IMR-90 (cell line): ENCODE results near the gene SMCO3. TPM values are rescaled to one million over a fixed set of nuclear protein-coding genes. Genes with fewer than 3 reads are reported as not detected.

Source experiments
- ATAC-seq: fragments of 200-7000 bp; cut with Tn5 transposase; 2 replicates; pipeline ENCODE4 v1.9.1; 2020; ENCODE audit warnings: low read depth, mild to moderate bottlenecking, moderate library complexity
- BruUV-seq: library from RNA; stranded (reverse); fragments of 400-500 nt; replicated peaks from 2 replicates; lab custom pipeline; 2021; lab: Mats Ljungman, UMichigan
- CTCF ChIA-PET: fragments of 300-600 bp; formaldehyde crosslinking; extraction: SDS; loops from one replicate; lab custom pipeline; 2021; ENCODE audit warnings: antibody characterized with exemption; lab: Yijun Ruan, JAX
- POLR2A ChIA-PET: fragments of 300-600 bp; sonication (Branson Sonifier 250); formaldehyde crosslinking; loops from one replicate; lab custom pipeline; 2022; ENCODE audit warnings: antibody characterized with exemption; ENCODE audit not compliant: unreplicated experiment; lab: Charles Lee
- DNase-seq: peaks from one replicate; pipeline ENCODE4 v3.0.0; 2013
- H2AFZ ChIP-seq: replicated peaks from 2 replicates; pipeline ENCODE3; 2013; ENCODE audit warnings: low read length, mild to moderate bottlenecking; ENCODE audit not compliant: poor library complexity
- H2AK5ac ChIP-seq: 2 replicates; pipeline ENCODE4 v1.6.1; 2013; ENCODE audit warnings: low read depth, low read length, inconsistent platforms
- H2AK9ac ChIP-seq: replicated peaks from 2 replicates; pipeline ENCODE3; 2013; ENCODE audit warnings: mild to moderate bottlenecking, low read depth, low read length, moderate library complexity; ENCODE audit not compliant: poor library complexity
- H2BK120ac ChIP-seq: 2 replicates; pipeline ENCODE4 v1.6.1; 2013; ENCODE audit warnings: low read depth, low read length, inconsistent platforms
- H2BK15ac ChIP-seq: 3 replicates; pipeline ENCODE4 v1.6.1; 2013; ENCODE audit warnings: low read depth, low read length, inconsistent platforms
- H2BK20ac ChIP-seq: 2 replicates; pipeline ENCODE4 v1.6.1; 2013; ENCODE audit warnings: low read depth, mild to moderate bottlenecking, inconsistent platforms, low read length, moderate library complexity
- H2BK5ac ChIP-seq: 2 replicates; pipeline ENCODE4 v1.6.1; 2013; ENCODE audit warnings: mild to moderate bottlenecking, low read depth, low read length, inconsistent platforms; ENCODE audit not compliant: poor library complexity, severe bottlenecking
- H3K14ac ChIP-seq: replicated peaks from 2 replicates; pipeline ENCODE4 v1.6.1; 2013; ENCODE audit warnings: low read depth, low read length, inconsistent platforms
- H3K18ac ChIP-seq: 2 replicates; pipeline ENCODE4 v1.6.1; 2013; ENCODE audit warnings: low read depth, low read length, control low read depth
- H3K23ac ChIP-seq: 2 replicates; pipeline ENCODE4 v1.6.1; 2013; ENCODE audit warnings: low read depth, low read length, inconsistent platforms
- H3K27ac ChIP-seq: 2 replicates; pipeline ENCODE4 v1.5.1; 2013; ENCODE audit warnings: mild to moderate bottlenecking, control low read depth, low read length; ENCODE audit not compliant: insufficient read depth
- H3K27me3 ChIP-seq: 2 replicates; pipeline ENCODE4 v1.6.1; 2013; ENCODE audit warnings: low read length; ENCODE audit not compliant: control insufficient read depth, insufficient read depth
- H3K36me3 ChIP-seq: 2 replicates; pipeline ENCODE4 v1.6.1; 2013; ENCODE audit warnings: low read length, mixed read lengths; ENCODE audit not compliant: control insufficient read depth, insufficient read depth
- H3K4ac ChIP-seq: 2 replicates; pipeline ENCODE4 v1.6.1; 2013; ENCODE audit warnings: low read depth, low read length, inconsistent platforms
- H3K4me1 ChIP-seq: 2 replicates; pipeline ENCODE4 v1.6.1; 2013; ENCODE audit warnings: low read length, mixed read lengths; ENCODE audit not compliant: control insufficient read depth, insufficient read depth
- H3K4me2 ChIP-seq: 2 replicates; pipeline ENCODE4 v1.6.1; 2013; ENCODE audit warnings: low read depth, mild to moderate bottlenecking, control low read depth, low read length, moderate library complexity
- H3K4me3 ChIP-seq: 2 replicates; pipeline ENCODE4 v1.5.1; 2013; ENCODE audit warnings: low read depth, mild to moderate bottlenecking, control low read depth, low read length, moderate library complexity; ENCODE audit not compliant: insufficient read depth
- H3K56ac ChIP-seq: 2 replicates; pipeline ENCODE4 v1.6.1; 2013; ENCODE audit warnings: low read length, inconsistent platforms; ENCODE audit not compliant: insufficient read depth; ENCODE audit errors: extremely low read depth
- H3K79me1 ChIP-seq, 2 experiments: 2 replicates each; pipeline ENCODE4 v1.6.1; 2013; ENCODE audit warnings: low read length in 2 of 2, inconsistent platforms in 1 of 2, low read depth in 1 of 2
- H3K9ac ChIP-seq: 2 replicates; pipeline ENCODE4 v1.6.1; 2013; ENCODE audit warnings: low read depth, low read length, control low read depth
- H3K9me1 ChIP-seq: 2 replicates; pipeline ENCODE4 v1.6.1; 2013; ENCODE audit warnings: low read length, inconsistent platforms; ENCODE audit not compliant: insufficient read depth
- H3K9me3 ChIP-seq: 2 replicates; pipeline ENCODE4 v1.6.1; 2013; ENCODE audit warnings: low read length; ENCODE audit not compliant: control insufficient read depth, insufficient read depth
- H4K20me1 ChIP-seq: 2 replicates; pipeline ENCODE4 v1.6.1; 2013; ENCODE audit warnings: low read length, inconsistent platforms; ENCODE audit not compliant: insufficient read depth
- H4K5ac ChIP-seq: 2 replicates; pipeline ENCODE4 v1.6.1; 2013; ENCODE audit warnings: mild to moderate bottlenecking, low read depth, low read length, control low read depth
- H4K8ac ChIP-seq, 2 experiments: 2 replicates each; pipeline ENCODE4 v1.6.1; 2013; ENCODE audit warnings: low read depth in 2 of 2, low read length in 2 of 2, control low read depth in 1 of 2, inconsistent platforms in 1 of 2
- H4K91ac ChIP-seq: 2 replicates; pipeline ENCODE4 v1.6.1; 2013; ENCODE audit warnings: low read depth, low read length, inconsistent platforms; ENCODE audit not compliant: insufficient read depth
- MAFK ChIP-seq: IDR thresholded peaks from 2 replicates; pipeline ENCODE4 v1.6.1; 2012; ENCODE audit warnings: low read depth, low read length, improper control_type of control experiment
- NFE2L2 ChIP-seq: fragments of 150-350 bp; IDR thresholded peaks from 2 replicates; pipeline ENCODE4 v1.6.1; 2016; ENCODE audit warnings: low read depth, mild to moderate bottlenecking, low read length
- RFX5 ChIP-seq: IDR thresholded peaks from 2 replicates; pipeline ENCODE4 v1.8.0; 2012; ENCODE audit warnings: low read depth, mild to moderate bottlenecking, low read length, moderate library complexity
- USF2 ChIP-seq: fragments of 150-350 bp; IDR thresholded peaks from 2 replicates; pipeline ENCODE4 v1.6.1; 2017; ENCODE audit warnings: mild to moderate bottlenecking, antibody characterized with exemption, low read length, low read depth
- WGBS, 2 experiments: methylation state at CpG; one replicate each; pipeline versions ENCODE4 v1.1.5 to v1.1.7; 2013; ENCODE audit warnings: missing lambda C conversion rate in 2 of 2; ENCODE audit not compliant: insufficient read length in 1 of 2; ENCODE audit errors: extremely low coverage in 2 of 2; 5-methylcytosine and 5-hydroxymethylcytosine counted together
- dilution Hi-C: fragments of 300-500 bp; cut with HindIII; formaldehyde crosslinking; loops from one replicate; pipeline ENCODE4 v1.14.3; 2018; ENCODE audit warnings: low sequenced_read_pairs; ENCODE audit not compliant: unreplicated experiment
- in situ Hi-C: fragments of 300-500 bp; cut with MboI; formaldehyde crosslinking; loops from 3 replicates; pipeline ENCODE4 v1.14.3; 2019; ENCODE audit warnings: low sequenced_read_pairs, inconsistent platforms, mixed read lengths
- intact Hi-C: fragments of 100-400 bp; cut with micrococcal nuclease; formaldehyde crosslinking; loops from 2 replicates; pipeline ENCODE4 v1.10.0; 2022
- polyA plus RNA-seq, 3 experiments: library from polyadenylated mRNA; depleted of rRNA; stranded (reverse); fragments of >200 nt; gene quantifications; 2 replicates each; pipeline ENCODE4 v1.2.3, GENCODE V29; 2012; ENCODE audit warnings: low replicate concordance in 1 of 3
- total RNA-seq: library from RNA; depleted of rRNA; stranded (reverse); fragments of >200 nt; gene quantifications from 2 replicates; pipeline ENCODE4 v1.2.3, GENCODE V29; 2012

Gene SMCO3
- total and polyA plus RNA-seq, 2 of the 4 experiments (the other 2 are of a cell fraction), result under 0.01 to 0.07 TPM

DNA sequence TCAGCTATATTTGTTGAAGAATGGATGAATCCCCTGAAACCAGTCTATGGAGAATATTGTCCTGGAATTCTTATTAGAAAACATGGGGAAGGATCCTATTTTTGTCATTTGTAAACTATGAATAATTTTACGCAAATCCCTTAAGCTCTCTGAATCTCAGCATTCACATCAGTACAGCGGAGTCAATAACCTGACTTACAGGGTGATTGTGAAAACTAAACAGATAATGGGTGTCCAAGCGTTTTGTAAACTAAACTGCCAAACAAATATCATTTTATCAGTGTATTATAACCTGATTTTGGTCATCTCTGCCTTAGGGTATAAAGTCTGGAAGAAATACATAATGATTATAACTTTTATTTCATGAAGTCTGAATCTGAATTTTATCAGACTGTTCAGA is 19.4 kb upstream of the SMCO3 start:
- ATAC-seq (no peak), DNase-seq (no peak)
- H3K9me3 ChIP-seq, result no peaks in the 10 kb centered on the region
- H3K56ac ChIP-seq, result no peak overlapping the region
- H3K9ac ChIP-seq, result no peak overlapping the region
- H3K4me1 ChIP-seq, result peaks cover 2% of the 10 kb centered on the region; the same call in 1 of the 2 replicates
- H3K79me1 ChIP-seq, result no peaks in the 10 kb centered on the region
- H2AFZ ChIP-seq, result no peak overlapping the region
- no peak overlapping the region for H4K91ac ChIP-seq
- H2BK15ac ChIP-seq, result no peak overlapping the region
- BruUV-seq, result no TSS peak
- no peaks in the 10 kb centered on the region for H3K36me3 ChIP-seq
- no peak overlapping the region for H3K4ac ChIP-seq
- H3K14ac ChIP-seq, result no peak overlapping the region
- no peak overlapping the region for H3K4me3 ChIP-seq
- H3K4me2 ChIP-seq, result no peak overlapping the region
- H3K27me3 ChIP-seq, result no peaks in the 10 kb centered on the region
- dilution Hi-C loops (no loop called here), intact Hi-C loops (no loop called here), in situ Hi-C loops (no loop called here)
- POLR2A ChIA-PET, result no interaction called here
- peaks cover 4% of the 10 kb centered on the region for H4K20me1 ChIP-seq
- CTCF ChIA-PET, result interaction anchor here (0.9 kb wide), 1 partner anchor 162 kb away, joined by 4 read pairs; no protein-coding TSS in a partner anchor
- no peak overlapping the region for H2BK120ac ChIP-seq
- no peak overlapping the region for H4K8ac ChIP-seq
- H2BK20ac ChIP-seq, result no peak overlapping the region
- H2AK9ac ChIP-seq, result no peak overlapping the region
- TF ChIP-seq RFX5 (no peak), NFE2L2 (no peak), USF2 (no peak), MAFK (no peak)
- no peak overlapping the region for H3K18ac ChIP-seq
- no CpG with 5 or more reads among the region's 3 CpGs for WGBS, 2 experiments
- no peak overlapping the region for H4K5ac ChIP-seq
- H3K9me1 ChIP-seq, result peaks cover 3% of the 10 kb centered on the region
- no peak overlapping the region for H2AK5ac ChIP-seq
- H2BK5ac ChIP-seq, result no peak overlapping the region
- no peak overlapping the region for H3K27ac ChIP-seq
- no peak overlapping the region for H3K23ac ChIP-seq
